K562 (cell line): Measurements from ENCODE around the gene MED19. TPM values are rescaled to one million over a fixed set of nuclear protein-coding genes. Genes with fewer than 3 reads are reported as not detected.

Experiments used
- ETV6 ChIP-seq, 3 experiments: fragments of 150-350 bp in 1 of 3; sonication (generic) in 1 of 3; formaldehyde crosslinking in 1 of 3; IDR thresholded peaks; 2 replicates each; pipeline versions ENCODE4 v1.6.1 to v1.8.0; 2014 to 2022; ENCODE audit warnings: borderline replicate concordance in 2 of 3, low read depth in 2 of 3, antibody characterized with exemption in 1 of 3, low read length in 1 of 3, mild to moderate bottlenecking in 1 of 3, missing genetic modification reagents in 1 of 3
- HIVEP1 ChIP-seq: fragments of 250-450 bp; sonication (Bioruptor Pico); IDR thresholded peaks from 2 replicates; pipeline ENCODE4 v1.4.0; 2020; ENCODE audit warnings: mild to moderate bottlenecking
- HMBOX1 ChIP-seq: sonication (generic); IDR thresholded peaks from 2 replicates; pipeline ENCODE4 v1.6.1; 2016
- MGA ChIP-seq: fragments of 450-650 bp; IDR thresholded peaks from 2 replicates; pipeline ENCODE4 v1.6.1; 2016; ENCODE audit warnings: mild to moderate bottlenecking, moderate library complexity
- MYC ChIP-seq, 2 experiments: fragments of 250-450 bp in 1 of 2; sonication (Bioruptor Pico) in 1 of 2; IDR thresholded peaks; 2 replicates each; pipeline versions ENCODE4 v1.5.1 to v1.6.1; 2012 to 2021; ENCODE audit warnings: low read depth in 2 of 2, borderline replicate concordance in 1 of 2, improper control_type of control experiment in 1 of 2, low read length in 1 of 2, mild to moderate bottlenecking in 1 of 2, moderate library complexity in 1 of 2
- RBFOX2 ChIP-seq: fragments of 200-400 bp; formaldehyde crosslinking; IDR thresholded peaks from 2 replicates; pipeline ENCODE4 v1.6.1; 2017; ENCODE audit warnings: low read depth, mild to moderate bottlenecking, low read length, moderate library complexity
- RBM25 ChIP-seq: fragments of 200-400 bp; formaldehyde crosslinking; IDR thresholded peaks from 2 replicates; pipeline ENCODE4 v1.6.1; 2018; ENCODE audit warnings: low read length, low read depth, moderate library complexity; ENCODE audit not compliant: severe bottlenecking
- TEAD2 ChIP-seq: fragments of 450-650 bp; IDR thresholded peaks from 2 replicates; pipeline ENCODE4 v1.6.1; 2016; ENCODE audit warnings: missing genetic modification characterization, control low read depth, missing compliant biosample characterization
- TSC22D4 ChIP-seq: fragments of 450-650 bp; IDR thresholded peaks from 2 replicates; pipeline ENCODE4 v1.6.1; 2016; ENCODE audit warnings: missing genetic modification characterization, missing biosample characterization, control low read depth
- ZBTB7A ChIP-seq: IDR thresholded peaks from 2 replicates; pipeline ENCODE4 v1.6.1; 2011; ENCODE audit warnings: low read depth, mild to moderate bottlenecking, low read length, moderate library complexity, borderline replicate concordance; ENCODE audit not compliant: control insufficient read depth
- ZFPM2 ChIP-seq: fragments of 250-450 bp; sonication (Bioruptor Pico); IDR thresholded peaks from 2 replicates; pipeline ENCODE4 v1.5.1; 2022; ENCODE audit warnings: mild to moderate bottlenecking
- ZNF311 ChIP-seq: fragments of 250-450 bp; sonication (Bioruptor Pico); IDR thresholded peaks from 2 replicates; pipeline ENCODE4 v1.4.0; 2020; ENCODE audit warnings: mild to moderate bottlenecking, moderate library complexity
- ZNF79 ChIP-seq: fragments of 250-450 bp; sonication (Bioruptor Pico); IDR thresholded peaks from 2 replicates; pipeline ENCODE4 v1.4.0; 2020; ENCODE audit warnings: low read depth, mild to moderate bottlenecking, moderate library complexity
- polyA plus RNA-seq, 8 experiments: library from polyadenylated mRNA; depleted of rRNA in 4 of 8; stranded (reverse) in 5 of 8; unstranded in 3 of 8; fragments of >200 nt; fragmentation: Nextera tagmentation in 2 of 8; fragmentation: Illumina TruSeq in 1 of 8; extraction: Ambion mirVana in 2 of 8; extraction: Trizol in 1 of 8; gene quantifications; 2 replicates each; pipeline versions ENCODE4 v1.2.1 to v1.2.3, GENCODE V29; 2011 to 2014; ENCODE audit warnings: inconsistent platforms in 1 of 8, missing spikeins in 1 of 8
- total RNA-seq, 7 experiments: library from RNA; depleted of rRNA in 6 of 7; stranded (reverse); fragments of >200 nt in 6 of 7; fragmentation: Illumina TruSeq in 2 of 7; extraction: Trizol in 2 of 7; gene quantifications; 2 replicates each; pipeline versions ENCODE4 v1.2.1 to v1.2.3, GENCODE V29; 2011 to 2021; ENCODE audit warnings: low replicate concordance in 1 of 7

The MED19 gene
- total and polyA plus RNA-seq, 9 of the 15 experiments (the other 6 are each of a cell fraction or from before 2014, with no cell fraction given) = 7.3 to 23.5 (median 15.0) TPM

- TF ChIP-seq MGA (peak; percentile 80), ETV6 (IDR thresholded peaks at IDR 0.05; ENCODE audit: borderline replicate concordance in 1 of 2, low read depth in 2 of 2, low read length in 1 of 2) (no peak), ETV6 (CRISPR knock-in tag; IDR thresholded peaks at IDR 0.05; ENCODE audit: borderline replicate concordance) (no peak), HIVEP1 (CRISPR knock-in tag) (0 out of 2 replicates have a peak, but pooled peaks have one; percentile 27), MYC (IDR thresholded peaks at IDR 0.05; ENCODE audit: low read depth, low read length) (peak; percentile 98), MYC (CRISPR knock-in tag; IDR thresholded peaks at IDR 0.05; ENCODE audit: borderline replicate concordance, low read depth) (peak; percentile 61; the same call in 1 of the 2 replicates), TEAD2 (no peak), ZBTB7A (peak; percentile 57; the same call in 1 of the 2 replicates), TSC22D4 (tag) (no peak), HMBOX1 (no peak), RBFOX2 (peak; percentile 83), ZFPM2 (no peak), RBM25 (peak; percentile 74), ZNF79 (CRISPR knock-in tag) (no peak), ZNF311 (CRISPR knock-in tag) (0 out of 2 replicates have a peak, but pooled peaks have one; percentile 44)
Measured at GRCh38 chr11:57657194-57658022, 54.6 kb downstream of the MED19 start, which contains the start of gene CLP1 (continued).
